Putamen (tissue), 1 donor: ENCODE measurements around the gene LIN7A.

ENCODE experiments used
- DNase-seq: peaks from one replicate; pipeline ENCODE4 v3.0.0-alpha.2; 2016; ENCODE audit warnings: low spot score

Gene LIN7A

DNA sequence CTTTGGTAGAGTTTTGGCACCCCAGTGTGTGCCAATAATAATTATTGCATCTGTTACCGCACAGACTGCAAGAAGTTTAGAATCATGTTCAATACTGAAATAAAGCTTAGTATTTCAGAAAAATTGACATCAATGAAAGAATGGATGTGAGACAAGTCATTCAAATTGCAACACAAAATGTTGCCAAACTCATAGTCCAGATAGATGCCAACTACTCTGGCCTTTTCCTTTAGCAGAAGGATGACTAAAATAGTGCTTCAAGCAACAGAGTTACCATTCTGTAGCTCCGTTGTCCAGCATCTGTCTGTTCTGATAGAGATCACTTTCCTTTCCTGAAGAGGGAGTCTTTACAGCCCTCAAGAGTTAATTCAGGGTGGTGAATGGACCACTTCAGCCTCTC, 77.5 kb downstream of the LIN7A start:
- no peak for DNase-seq

DNA sequence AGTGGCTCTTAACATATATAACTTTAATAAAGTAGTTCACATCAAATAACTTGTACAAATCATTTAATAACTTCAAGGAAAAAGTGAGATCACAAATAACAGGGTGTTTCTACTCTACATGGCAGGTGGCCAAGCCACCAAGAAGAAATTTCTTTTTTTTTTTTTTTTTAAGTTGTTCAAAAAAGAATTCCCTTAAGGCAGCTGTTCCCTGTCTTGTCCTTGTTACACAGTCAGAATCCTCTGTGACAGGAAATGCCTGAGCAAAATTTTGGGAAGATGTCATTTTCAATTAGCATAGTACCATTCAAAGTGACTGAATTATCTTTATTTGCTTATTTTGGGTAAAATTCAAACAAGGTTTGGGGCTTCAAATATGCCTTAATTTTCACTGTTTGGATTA, 79.4 kb downstream of the LIN7A start:
- DNase-seq = no peak

DNA sequence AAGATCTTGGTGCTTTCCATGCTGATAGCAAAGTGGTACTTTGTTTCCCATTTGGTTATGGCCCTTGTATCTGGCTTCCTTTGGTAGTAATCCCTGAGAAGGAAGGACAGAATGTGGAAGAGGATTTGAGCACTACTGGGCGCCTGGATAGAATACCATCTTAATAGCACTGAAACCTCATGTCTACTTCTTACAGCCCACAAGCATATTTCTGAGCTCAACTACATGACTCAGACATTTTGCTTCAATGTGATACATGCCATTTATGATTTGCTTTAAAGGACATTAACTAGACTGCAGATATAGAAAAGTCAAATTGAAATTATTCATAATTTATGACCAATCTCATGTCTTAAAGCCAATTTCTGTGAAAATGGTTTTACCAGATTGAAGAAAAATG, 80.4 kb downstream of the LIN7A start:
- DNase-seq = no peak

DNA sequence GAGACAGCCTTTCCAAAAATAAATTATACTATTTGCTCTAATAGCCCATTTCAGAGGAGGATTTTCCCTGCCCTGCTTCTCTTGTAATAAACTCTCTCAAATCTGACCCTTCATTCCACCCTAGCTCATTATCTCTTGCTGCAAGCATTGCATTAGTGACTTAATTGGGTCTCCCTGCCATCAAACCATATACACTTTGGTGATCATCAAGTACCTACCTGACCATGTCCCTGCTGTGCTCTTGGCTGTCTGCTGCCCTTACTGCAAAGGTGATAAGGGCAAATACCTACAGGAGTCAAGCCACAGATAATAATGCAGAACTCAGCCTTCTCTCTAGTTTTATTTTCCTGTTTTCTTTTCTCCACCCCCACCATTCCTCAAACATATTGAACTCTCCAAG, 88.4 kb downstream of the LIN7A start:
- no peak for DNase-seq

DNA sequence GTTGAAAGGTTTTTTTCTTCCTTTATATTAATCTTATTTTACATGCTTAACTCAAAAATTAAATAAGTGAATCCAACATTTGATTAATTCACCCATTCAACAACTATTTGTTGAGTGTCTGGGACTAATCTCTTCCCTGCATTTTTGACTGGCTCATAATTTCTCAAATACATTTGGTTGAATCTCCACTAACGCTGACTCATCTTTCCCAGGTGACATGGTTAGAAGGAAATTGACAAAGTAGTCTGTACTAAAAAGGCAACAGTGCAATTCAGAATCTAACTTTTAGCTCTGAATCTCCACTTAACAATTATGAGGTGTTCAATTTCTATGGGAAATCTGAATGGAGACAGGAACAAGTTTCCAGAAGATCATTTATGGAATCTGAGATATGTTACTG, 88.9 kb downstream of the LIN7A start:
- DNase-seq = no peak

DNA sequence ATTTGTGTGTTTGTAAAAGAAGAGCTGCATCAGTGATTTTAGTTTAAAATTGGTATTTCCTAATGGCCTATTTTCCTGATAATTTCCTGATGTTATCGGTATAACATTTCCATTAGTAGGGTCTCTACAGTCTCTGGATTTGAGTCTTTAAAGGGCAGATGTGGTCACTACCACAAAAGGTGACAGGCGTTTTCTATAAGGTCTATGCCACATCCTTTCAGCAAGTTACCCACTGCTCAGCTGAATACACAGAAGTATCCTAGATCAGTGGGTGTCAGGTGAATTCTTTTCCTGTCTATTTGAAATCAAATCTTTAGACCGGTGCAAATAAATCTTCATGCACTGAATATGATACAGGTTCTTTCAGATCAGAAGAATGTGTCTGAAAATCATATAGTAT, 90.2 kb downstream of the LIN7A start:
- DNase-seq = no peak

DNA sequence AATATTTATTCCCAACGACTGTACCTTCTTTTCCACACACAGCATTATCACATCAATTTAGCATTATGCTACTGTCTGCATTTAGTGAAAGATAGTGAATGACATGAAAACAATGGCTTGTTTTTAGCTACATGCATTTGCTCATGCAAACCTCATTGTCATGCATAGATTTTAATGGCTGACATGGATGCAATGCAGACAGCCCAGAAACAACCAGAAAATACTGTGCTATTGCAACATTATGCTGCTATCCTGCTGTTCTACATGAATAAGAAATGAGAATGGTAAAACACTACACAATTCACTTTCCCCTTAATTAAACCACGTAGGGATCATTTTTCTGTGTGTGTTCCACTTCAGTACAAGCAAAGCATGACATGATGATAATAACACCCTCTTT, 90.8 kb downstream of the LIN7A start:
- no peak for DNase-seq

DNA sequence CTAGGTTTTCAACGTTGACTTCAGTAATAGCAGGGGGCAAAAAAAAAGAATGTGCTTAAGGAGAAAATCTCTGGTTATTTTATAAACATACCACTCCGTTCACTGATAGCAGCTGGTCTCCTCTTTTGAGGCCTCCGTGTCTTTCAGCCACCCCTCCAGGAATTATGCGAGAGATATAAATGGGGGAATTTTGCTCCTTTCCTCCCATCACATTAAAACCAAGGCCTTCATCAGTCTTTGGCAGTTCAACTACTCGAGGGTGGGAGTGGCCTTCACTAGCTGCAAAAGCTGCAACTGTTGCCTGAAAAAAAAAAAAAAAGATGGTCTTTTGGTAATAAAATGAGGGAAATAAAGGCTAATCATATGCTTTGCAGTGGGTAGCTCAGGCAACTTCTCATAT, 92.1 kb downstream of the LIN7A start:
- DNase-seq = no peak

DNA sequence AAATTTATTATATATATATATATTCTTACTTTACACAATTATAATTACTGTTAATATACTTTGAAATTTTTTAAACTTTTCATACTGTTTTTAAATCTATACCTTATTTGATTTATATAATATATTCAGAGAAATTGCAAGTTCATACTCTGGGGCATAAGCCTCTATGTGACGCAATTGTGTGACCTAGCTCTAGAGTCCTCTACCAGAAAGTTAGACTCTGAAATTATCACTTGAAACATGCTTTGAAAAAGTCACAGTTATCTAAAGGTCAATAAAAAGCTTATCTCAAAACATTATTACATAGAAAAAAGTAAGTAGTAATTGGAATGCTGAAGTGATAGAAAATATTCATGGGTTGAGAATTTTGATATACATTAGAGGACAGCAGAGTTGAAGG, 93.8 kb downstream of the LIN7A start:
- DNase-seq = no peak

DNA sequence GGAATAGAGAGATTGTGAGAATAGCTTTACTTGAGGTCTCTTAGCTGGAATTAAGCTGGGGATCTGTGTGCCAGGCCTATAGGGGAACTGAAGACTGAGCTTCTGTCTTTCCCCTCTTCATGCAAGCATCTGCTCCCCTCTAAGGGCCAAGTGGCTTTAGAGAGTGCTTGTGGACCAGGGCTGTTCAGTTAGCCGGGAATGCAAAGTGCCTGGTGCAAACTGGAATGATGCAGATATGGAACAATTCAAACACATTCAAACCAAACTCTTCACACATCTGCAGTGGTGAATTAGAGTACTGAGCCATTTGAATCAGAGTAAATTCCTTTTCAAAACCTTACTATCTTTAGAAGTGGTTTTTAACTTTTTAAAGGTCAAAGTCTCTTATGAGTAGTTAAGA, 99.0 kb downstream of the LIN7A start:
- no peak for DNase-seq

DNA sequence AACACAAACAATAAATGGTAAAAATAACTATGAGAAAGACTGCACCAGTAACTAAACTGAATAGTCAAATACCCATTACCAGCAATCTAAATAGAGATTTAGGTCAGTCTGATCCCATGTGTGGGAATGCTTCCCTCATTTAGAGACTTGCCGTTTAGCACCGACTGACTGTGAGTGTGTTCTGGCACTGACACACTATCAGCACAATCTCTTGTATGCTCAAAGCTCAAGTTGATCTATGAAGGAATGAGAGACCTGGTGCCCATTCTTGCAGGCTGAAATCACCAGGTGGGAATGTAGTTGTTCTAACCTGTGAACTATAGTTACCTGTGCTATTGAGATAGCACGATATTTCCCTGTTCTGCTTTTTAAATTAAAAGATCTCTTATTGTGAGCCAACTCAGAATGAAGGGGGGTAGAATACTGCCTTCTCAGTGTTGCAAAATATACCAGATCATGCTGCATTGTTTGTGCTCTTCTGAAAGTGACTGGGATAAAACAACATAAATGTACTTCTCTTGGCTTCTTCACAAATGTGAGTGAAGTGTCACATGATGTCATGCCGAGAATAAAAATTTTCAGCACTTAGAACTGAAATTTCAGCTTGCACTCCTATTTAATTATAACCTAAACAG, 99.6 kb downstream of the LIN7A start:
- no peak for DNase-seq

DNA sequence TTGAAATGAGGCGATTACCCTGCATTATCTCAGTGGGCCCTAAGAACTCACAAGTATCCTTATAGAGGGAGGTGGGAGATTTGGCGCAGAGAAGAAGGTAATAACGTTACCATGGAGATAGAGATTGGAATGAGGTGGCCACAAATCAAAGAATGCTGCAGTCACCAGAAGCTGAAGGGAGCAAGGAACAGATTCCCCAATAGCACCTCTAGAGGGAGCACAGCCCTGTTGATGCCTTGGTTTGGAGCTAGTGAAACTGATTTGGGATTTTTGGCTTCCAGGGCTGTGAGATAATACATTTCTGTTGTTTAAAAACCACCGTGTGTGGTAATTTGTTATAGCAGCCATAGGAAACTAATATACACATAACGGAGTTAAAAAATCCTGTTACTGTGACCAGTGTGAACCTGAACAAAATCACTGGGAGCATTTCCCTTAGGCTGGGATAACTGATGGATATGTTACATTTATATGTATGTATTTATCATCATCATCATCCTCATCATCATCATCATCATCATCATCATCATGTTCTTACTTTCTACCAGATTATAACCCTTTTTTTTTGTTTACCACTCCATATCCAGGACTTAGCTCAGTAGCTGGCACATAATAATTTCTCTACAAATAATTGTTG, 100.3 kb downstream of the LIN7A start:
- peak; percentile 34 for DNase-seq

DNA sequence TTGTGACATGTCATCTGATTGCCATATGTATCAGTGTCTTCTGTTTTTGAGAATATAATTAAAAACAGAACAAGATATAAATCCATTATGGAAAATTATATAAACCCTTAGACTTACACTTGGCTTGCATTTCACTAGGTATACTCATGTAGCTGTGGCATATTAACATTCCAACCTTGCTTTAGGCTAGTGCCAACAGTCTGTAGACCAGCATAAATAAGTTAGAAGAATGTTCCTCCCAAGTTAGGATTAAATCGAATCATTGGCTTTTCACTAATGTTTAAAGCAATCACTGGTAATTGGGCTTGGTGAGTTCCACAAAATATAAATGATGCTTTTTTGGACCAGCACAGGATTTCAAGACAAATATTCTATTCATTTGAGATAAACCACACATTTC, 103.0 kb downstream of the LIN7A start:
- no peak for DNase-seq

DNA sequence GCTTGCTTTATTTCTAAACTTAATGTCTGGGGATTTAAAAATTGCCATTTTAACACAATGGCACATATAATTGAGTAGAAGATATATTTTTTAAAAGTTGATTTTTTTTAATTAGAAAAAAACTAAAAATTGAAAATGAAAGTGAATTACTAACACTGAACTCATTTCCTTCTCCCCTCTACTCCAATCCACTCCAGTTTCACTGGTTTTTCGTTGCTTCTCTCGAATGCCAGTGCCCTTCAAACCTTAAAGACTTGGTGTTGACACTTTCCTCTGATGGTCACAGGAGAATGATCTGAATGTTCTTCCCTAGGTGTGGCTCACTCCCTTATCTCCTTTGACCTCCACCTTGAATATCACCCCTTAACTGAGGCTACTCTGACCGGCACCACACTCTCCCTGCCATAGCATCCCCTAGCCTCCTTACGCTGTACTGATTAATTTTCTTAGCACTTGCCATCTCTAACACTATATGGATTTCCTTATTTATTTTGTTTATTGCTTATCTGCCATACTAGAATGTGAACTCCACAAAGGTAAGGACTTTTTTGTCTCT, 107.1 kb downstream of the LIN7A start:
- DNase-seq = no peak

DNA sequence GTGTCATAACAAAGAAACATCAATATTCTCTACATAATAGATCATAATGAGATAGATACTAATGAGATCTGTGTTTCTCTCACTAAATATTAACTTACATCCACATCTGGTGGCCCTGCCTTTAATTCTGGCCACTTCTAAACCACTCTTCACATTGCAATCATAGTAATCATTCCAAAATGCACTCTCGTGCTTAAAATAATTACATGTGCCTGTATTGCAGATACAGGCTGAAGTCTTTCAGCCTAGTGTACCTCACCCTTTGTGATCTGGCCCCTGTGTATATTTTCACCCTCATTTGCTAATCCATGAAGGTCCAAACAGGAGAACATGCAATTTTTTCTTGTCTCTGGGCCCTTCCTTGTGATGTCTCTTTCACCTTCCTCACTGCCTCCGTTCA, 108.0 kb downstream of the LIN7A start:
- DNase-seq = no peak

DNA sequence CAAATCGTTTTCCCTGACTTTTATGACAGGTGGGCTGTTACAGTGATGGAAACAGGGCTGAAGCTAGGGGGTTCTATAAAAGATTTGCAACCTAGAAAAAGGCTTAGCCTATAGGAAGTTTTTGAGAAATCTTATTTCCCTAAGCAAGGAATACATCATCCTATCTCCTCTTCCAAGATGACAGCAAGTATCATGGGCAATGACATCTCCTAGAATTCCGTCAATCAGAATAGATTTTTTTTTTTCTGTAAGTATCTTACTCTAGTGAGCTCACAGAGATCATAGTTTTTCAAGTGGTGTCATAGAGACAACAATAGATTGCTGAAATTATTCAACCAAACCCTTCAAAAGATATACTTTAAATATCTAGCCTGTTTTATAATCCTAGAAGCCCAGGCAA, 112.2 kb downstream of the LIN7A start:
- DNase-seq = no peak

DNA sequence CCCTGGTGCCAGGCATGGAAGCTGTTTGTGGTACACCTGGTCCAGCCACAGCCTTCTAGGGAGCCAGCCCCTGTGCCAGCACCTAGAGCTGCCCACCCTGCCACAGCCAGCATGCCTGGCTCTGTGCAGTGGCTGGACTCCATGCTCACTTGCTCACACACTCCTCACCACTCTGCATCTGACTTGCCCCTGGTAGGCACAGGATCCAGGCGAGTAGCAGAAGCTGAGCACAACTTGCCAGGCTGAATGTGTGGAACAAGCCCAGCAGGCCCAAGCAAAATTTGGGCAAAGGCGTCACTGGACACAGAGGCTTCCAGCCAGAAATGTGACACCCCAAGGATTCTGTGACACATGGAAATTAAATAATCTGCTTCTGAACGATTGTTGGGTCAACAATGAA, 114.3 kb downstream of the LIN7A start:
- DNase-seq = no peak

DNA sequence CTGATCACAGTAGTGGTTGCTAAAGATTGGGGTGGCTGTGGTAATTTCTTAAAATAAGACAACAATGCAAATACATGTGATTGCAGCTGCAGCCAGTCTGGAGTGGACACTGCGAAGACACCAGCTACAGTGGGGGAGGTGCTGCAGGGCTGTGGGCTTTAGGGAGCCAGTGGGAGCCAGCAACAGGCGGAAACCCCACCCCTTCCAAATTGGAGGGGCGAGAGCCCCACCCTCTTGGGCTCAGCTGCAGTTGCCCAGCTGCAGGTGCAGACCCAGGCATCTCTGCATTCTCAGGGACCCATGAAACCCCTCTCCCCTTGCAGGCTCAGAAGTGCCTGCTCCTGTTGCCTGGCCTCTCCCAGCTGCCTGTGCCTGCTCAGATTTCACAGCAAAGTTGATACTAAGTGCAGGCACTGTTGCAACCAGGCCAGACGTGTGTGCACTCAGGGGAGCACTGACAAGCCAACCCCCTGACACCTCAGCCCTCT, 116.2 kb downstream of the LIN7A start:
- no peak for DNase-seq

DNA sequence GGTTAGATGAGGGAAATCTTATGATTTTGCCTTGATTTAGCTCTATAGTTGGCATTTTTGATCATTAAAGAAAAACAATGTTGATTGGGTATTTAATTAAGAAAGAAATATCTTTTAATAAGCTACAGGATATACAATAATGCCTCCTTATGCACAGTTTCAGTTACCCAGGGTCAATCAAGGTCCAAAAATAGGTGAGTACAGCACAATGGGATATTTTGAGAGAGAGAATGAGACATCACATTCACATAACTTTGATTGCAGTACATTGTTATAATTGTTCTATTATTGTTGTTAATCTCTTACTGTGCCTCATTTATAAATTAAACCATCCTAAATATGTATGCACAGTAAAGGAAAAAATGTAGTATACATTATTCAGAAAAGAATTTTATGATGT, 118.9 kb downstream of the LIN7A start:
- no peak for DNase-seq

DNA sequence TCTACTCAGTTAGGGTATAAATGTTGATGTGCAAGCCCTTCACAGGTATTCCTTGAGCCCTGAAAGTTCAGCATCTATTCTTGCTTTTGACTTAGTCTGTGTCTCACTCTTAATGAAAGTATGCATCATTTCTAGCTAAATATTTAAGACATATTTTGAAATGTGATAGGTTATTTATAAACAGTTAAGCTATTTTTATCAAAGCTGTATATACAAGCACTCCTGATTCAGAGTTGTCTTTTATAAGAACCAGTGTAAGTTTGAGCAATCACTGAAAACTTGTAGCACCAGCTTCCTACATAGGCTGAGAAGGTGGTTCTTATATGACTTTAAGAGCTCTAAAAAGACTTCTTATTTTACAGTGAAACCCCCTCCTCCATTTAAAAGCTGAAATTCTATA, 122.4 kb downstream of the LIN7A start:
- DNase-seq = no peak

DNA sequence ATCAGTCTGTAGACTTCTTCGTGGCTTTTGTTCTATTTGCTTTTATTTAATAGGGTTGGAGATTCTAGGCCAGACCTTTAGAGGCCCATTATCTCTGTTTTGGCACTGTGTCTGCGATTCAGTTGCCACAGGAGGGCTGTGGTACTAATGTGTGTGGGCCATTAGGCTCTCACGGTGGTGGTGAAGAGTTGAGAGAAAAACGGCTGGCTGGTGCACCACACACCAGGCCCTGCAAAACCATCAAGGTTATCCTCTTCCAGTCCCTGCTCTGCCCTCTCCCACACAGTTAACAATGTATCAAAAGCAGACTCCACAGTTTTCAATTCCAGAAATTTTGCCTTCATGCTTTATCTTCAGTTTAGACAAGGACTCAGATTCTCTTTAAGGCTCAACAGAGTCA, 123.3 kb downstream of the LIN7A start:
- no peak for DNase-seq

DNA sequence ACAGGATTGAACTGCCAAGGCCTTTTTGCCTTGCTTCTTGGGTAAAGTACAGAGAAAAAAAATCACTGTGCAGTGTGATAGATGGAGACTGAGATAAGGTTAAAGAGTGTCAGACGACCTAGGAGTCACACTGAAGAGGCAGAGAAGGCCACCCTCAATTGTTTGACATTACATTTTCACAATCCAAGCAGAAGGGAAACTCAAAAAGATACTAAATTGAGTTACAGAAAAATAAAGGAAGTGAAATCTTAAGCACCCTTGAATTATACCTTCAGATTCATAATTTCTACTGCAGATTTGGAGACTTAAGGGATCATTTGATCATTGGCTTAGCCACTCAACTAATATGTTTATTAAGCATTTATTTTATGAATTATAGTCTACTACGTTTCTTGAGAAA, 123.9 kb downstream of the LIN7A start:
- no peak for DNase-seq

DNA sequence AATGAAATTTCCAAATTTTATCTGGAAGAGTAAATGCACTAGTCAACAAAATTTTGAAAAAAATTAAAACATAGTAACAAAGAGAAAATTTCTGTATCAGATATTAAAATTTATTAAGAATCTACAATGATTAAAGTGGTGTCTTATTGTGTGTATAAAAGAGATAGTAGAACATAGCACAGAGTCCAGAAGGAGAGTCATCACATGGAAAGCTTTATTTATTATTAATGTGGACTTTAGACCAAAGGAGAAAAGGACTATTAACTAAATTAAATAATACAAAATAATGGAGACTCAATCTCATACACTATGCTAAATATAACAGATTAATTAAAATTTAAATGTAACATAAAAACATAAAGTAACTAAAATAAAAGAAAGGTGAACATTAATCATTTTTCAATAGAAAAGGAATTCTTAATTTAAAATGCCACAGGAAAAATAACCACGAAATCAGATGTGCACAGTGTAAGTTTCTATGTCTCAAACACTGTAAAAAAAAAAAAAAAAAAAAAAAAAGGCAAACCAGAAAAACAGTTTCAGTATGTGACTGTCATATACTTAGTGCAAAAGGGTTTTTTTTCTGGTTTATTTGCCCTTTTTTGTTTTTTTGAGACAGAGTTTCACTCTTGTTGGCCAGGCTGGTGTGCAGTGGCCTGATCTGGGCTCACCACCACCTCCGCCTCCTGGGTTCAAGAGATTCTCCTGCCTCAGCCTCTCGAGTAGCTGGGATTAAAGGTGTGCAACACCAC, 125.6 kb downstream of the LIN7A start:
- DNase-seq = no peak
